Measurements from ENCODE around the gene TRIP11.

Gene TRIP11

DNA sequence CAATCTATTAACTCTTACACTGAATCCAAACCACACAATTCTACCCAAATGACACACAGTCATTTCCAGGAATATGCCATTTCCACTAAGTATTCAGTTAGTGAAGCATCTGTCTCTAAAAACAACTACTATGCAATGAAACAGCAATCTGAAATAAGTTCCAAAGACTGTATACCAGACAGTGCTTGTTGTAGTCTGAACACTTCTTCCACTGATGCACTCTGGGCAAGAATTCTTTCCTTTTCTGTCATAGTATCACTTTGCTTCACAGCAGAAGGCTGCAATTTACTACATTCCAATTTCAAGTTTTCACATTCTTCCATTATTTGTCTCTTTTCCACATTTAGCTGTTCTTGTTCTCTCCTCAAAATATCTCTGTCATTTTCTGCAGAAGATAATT, 25.8 kb downstream of the TRIP11 start:
- TF ChIP-seq FOXM1 (IDR thresholded peaks at IDR 0.05; ENCODE audit: borderline replicate concordance, low read depth), result no peak
- TF ChIP-seq NFIC (IDR thresholded peaks at IDR 0.05), result no peak
- TF ChIP-seq, protein P1, sequence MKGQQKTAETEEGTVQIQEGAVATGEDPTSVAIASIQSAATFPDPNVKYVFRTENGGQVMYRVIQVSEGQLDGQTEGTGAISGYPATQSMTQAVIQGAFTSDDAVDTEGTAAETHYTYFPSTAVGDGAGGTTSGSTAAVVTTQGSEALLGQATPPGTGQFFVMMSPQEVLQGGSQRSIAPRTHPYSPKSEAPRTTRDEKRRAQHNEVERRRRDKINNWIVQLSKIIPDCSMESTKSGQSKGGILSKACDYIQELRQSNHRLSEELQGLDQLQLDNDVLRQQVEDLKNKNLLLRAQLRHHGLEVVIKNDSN (IDR thresholded peaks at IDR 0.05), result no peak
- TF ChIP-seq RAD21 (IDR thresholded peaks at IDR 0.05; ENCODE audit: low read depth), result no peak
- TF ChIP-seq TEAD4 (IDR thresholded peaks at IDR 0.05), result no peak
- no peak for TF ChIP-seq CEBPB (IDR thresholded peaks at IDR 0.05)
- TF ChIP-seq EP300 (IDR thresholded peaks at IDR 0.05; ENCODE audit: borderline replicate concordance), result no peak
- TF ChIP-seq, protein P2, sequence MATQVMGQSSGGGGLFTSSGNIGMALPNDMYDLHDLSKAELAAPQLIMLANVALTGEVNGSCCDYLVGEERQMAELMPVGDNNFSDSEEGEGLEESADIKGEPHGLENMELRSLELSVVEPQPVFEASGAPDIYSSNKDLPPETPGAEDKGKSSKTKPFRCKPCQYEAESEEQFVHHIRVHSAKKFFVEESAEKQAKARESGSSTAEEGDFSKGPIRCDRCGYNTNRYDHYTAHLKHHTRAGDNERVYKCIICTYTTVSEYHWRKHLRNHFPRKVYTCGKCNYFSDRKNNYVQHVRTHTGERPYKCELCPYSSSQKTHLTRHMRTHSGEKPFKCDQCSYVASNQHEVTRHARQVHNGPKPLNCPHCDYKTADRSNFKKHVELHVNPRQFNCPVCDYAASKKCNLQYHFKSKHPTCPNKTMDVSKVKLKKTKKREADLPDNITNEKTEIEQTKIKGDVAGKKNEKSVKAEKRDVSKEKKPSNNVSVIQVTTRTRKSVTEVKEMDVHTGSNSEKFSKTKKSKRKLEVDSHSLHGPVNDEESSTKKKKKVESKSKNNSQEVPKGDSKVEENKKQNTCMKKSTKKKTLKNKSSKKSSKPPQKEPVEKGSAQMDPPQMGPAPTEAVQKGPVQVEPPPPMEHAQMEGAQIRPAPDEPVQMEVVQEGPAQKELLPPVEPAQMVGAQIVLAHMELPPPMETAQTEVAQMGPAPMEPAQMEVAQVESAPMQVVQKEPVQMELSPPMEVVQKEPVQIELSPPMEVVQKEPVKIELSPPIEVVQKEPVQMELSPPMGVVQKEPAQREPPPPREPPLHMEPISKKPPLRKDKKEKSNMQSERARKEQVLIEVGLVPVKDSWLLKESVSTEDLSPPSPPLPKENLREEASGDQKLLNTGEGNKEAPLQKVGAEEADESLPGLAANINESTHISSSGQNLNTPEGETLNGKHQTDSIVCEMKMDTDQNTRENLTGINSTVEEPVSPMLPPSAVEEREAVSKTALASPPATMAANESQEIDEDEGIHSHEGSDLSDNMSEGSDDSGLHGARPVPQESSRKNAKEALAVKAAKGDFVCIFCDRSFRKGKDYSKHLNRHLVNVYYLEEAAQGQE (IDR thresholded peaks at IDR 0.05; ENCODE audit: low read depth), result no peak
- no peak for TF ChIP-seq ZBTB7A (IDR thresholded peaks at IDR 0.05; ENCODE audit: low read depth)
- TF ChIP-seq, protein P3, sequence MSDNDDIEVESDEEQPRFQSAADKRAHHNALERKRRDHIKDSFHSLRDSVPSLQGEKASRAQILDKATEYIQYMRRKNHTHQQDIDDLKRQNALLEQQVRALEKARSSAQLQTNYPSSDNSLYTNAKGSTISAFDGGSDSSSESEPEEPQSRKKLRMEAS (IDR thresholded peaks at IDR 0.05), result no peak
- no peak for TF ChIP-seq TCF12 (IDR thresholded peaks at IDR 0.05; ENCODE audit: low read depth)
- no peak for TF ChIP-seq TAF1 (IDR thresholded peaks at IDR 0.05; ENCODE audit: low read depth)
- no peak for TF ChIP-seq CREB1 (IDR thresholded peaks at IDR 0.05; ENCODE audit: low read depth)
- no peak for TF ChIP-seq YY1 (IDR thresholded peaks at IDR 0.05; ENCODE audit: low read depth)
- no peak for TF ChIP-seq EGR1 (IDR thresholded peaks at IDR 0.05)

DNA sequence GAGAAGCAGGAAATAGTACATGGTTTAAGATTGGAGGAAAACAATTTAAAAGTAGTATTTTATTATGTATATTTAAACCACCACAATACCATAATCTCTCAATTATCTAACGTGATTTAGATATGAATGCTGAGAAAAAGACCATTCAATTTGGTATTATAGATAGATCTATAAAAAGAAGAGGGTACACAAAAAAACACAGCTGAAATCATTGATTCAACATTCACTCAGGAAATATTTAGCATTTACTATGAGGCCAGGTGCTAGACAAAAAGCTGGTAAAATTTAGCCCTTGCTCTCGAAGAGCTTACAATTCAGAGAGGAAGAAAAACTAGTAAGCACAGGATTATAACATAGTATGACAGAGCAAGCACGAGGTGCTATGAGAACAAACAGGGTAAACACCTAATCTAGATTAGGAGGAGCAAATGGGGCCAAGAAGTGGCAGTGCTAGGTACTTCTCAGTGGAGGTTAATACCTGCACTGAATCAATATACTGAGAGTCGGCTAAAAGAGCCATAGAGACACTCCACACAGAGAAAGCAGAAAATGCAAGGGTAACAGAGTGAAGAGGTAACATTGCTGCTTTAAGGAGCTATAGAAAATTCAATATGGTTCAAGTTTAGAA, 27.6 kb downstream of the TRIP11 start:
- TF ChIP-seq EP300 (IDR thresholded peaks at IDR 0.05; ENCODE audit: borderline replicate concordance) (no peak), NFIC (IDR thresholded peaks at IDR 0.05) (no peak), TAF1 (IDR thresholded peaks at IDR 0.05; ENCODE audit: low read depth) (no peak), RAD21 (IDR thresholded peaks at IDR 0.05; ENCODE audit: low read depth) (no peak), YY1 (IDR thresholded peaks at IDR 0.05; ENCODE audit: low read depth) (no peak), TEAD4 (IDR thresholded peaks at IDR 0.05) (no peak), CREB1 (IDR thresholded peaks at IDR 0.05; ENCODE audit: low read depth) (no peak), EGR1 (IDR thresholded peaks at IDR 0.05) (no peak), TCF12 (IDR thresholded peaks at IDR 0.05; ENCODE audit: low read depth) (no peak), ZBTB7A (IDR thresholded peaks at IDR 0.05; ENCODE audit: low read depth) (no peak), FOXM1 (IDR thresholded peaks at IDR 0.05; ENCODE audit: borderline replicate concordance, low read depth) (no peak), CEBPB (IDR thresholded peaks at IDR 0.05) (no peak)
- TF ChIP-seq, protein P1 (IDR thresholded peaks at IDR 0.05), result no peak
- TF ChIP-seq, protein P3 (IDR thresholded peaks at IDR 0.05), result no peak

DNA sequence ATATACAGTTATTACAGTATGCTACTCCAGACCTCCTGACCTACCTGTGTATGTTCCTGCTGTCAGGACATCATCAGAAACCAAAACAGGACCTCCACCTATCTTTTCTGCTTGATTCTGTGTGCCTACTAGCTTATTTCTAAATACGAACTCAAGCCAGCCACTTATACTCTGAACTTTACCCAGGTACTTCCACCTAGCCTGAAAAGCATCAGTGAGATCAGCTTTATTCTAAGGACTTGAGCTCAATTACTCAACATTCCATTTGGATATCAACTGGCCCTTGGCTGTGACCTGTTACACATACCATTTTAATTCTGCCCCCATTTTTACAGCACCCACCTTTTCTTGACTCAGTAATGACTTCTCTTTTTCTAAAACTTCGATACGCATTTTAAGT, 29.2 kb downstream of the TRIP11 start:
- TF ChIP-seq FOXM1 (IDR thresholded peaks at IDR 0.05; ENCODE audit: borderline replicate concordance, low read depth) (no peak), YY1 (IDR thresholded peaks at IDR 0.05; ENCODE audit: low read depth) (no peak), ZBTB7A (IDR thresholded peaks at IDR 0.05; ENCODE audit: low read depth) (no peak), NFIC (IDR thresholded peaks at IDR 0.05) (no peak), CEBPB (IDR thresholded peaks at IDR 0.05) (no peak), CREB1 (IDR thresholded peaks at IDR 0.05; ENCODE audit: low read depth) (no peak), TCF12 (IDR thresholded peaks at IDR 0.05; ENCODE audit: low read depth) (no peak), TEAD4 (IDR thresholded peaks at IDR 0.05) (no peak), EGR1 (IDR thresholded peaks at IDR 0.05) (no peak), TAF1 (IDR thresholded peaks at IDR 0.05; ENCODE audit: low read depth) (no peak), EP300 (IDR thresholded peaks at IDR 0.05; ENCODE audit: borderline replicate concordance) (no peak), RAD21 (IDR thresholded peaks at IDR 0.05; ENCODE audit: low read depth) (no peak)
- TF ChIP-seq, protein P2 (IDR thresholded peaks at IDR 0.05; ENCODE audit: low read depth), result no peak
- TF ChIP-seq, protein P3 (IDR thresholded peaks at IDR 0.05), result no peak
- TF ChIP-seq, protein P1 (IDR thresholded peaks at IDR 0.05), result no peak

DNA sequence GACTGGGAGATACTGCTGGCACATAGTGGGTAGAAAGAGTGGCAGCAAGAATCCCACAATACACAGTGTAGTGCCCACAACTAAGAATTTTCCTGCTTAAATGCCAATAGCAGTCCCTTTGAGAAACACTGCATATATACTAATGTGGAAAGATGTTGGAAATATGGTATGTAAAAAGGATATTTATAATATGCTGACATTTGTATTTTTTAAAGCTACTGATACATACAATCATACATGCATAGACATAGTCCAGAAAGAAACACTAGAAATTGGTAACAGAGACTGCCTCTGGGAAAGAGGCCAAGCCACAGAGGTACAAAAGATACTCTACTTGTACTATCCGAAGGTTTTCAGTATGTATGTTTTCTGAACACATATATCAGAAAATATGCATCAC, 30.3 kb downstream of the TRIP11 start:
- TF ChIP-seq, protein P2 (IDR thresholded peaks at IDR 0.05; ENCODE audit: low read depth), result no peak
- no peak for TF ChIP-seq TAF1 (IDR thresholded peaks at IDR 0.05; ENCODE audit: low read depth)
- no peak for TF ChIP-seq YY1 (IDR thresholded peaks at IDR 0.05; ENCODE audit: low read depth)
- no peak for TF ChIP-seq CREB1 (IDR thresholded peaks at IDR 0.05; ENCODE audit: low read depth)
- TF ChIP-seq EGR1 (IDR thresholded peaks at IDR 0.05), result no peak
- TF ChIP-seq, protein P3 (IDR thresholded peaks at IDR 0.05), result no peak
- no peak for TF ChIP-seq RAD21 (IDR thresholded peaks at IDR 0.05; ENCODE audit: low read depth)
- TF ChIP-seq TEAD4 (IDR thresholded peaks at IDR 0.05), result no peak
- TF ChIP-seq NFIC (IDR thresholded peaks at IDR 0.05), result no peak
- TF ChIP-seq TCF12 (IDR thresholded peaks at IDR 0.05; ENCODE audit: low read depth), result no peak
- TF ChIP-seq, protein P1 (IDR thresholded peaks at IDR 0.05), result no peak
- no peak for TF ChIP-seq EP300 (IDR thresholded peaks at IDR 0.05; ENCODE audit: borderline replicate concordance)
- TF ChIP-seq FOXM1 (IDR thresholded peaks at IDR 0.05; ENCODE audit: borderline replicate concordance, low read depth), result no peak
- TF ChIP-seq CEBPB (IDR thresholded peaks at IDR 0.05), result no peak
- no peak for TF ChIP-seq ZBTB7A (IDR thresholded peaks at IDR 0.05; ENCODE audit: low read depth)

Measured in Ishikawa (cell line).